ENCODE measurements around the gene ZNF366.

ZNF366 gene

DNA sequence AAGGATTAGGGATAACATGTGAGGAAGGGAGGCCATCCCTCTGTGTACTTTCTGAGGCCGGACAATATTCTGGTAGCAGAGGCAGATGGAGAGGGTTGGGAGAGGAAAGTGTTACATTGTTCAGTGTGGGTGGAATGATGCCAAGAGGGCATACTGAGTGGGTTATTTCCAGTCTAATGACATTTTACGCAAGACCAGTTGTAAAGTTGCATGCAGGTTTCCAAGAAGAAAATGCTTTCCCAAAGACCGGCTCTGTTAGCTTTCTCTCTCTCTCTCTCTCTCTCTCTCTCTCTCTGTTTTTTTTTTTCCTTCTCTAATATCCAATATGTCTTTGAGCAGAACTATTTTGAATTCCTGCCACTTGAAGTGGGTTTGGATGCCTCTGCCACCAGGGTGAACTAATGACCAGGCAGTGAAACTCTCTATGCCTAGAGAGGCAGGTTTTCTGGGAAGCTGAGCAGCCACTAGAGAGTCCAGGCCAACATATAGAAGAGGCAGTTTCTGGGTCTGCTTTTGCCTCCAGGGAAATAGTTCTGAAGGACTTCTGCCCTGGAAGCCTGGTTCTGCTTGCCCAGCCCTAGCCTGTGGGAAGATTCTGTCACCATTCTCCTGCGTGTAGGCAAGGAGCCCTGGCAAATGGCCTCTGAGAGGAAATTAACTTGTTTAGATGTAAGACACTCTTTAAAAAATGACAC lies 24.4 kb upstream of the ZNF366 start:
- no peak overlapping the region for H3K4me3 Mint-ChIP-seq
- H3K36me3 Mint-ChIP-seq, result no peaks in the 10 kb centered on the region
- H3K4me1 Mint-ChIP-seq, result no peaks in the 10 kb centered on the region
- DNase-seq (ENCODE audit: low spot score in 2 of 2) (no peak), ATAC-seq (no peak)
- H3K9me3 Mint-ChIP-seq, result no peaks in the 10 kb centered on the region
- no peak overlapping the region for H3K27ac Mint-ChIP-seq

DNA sequence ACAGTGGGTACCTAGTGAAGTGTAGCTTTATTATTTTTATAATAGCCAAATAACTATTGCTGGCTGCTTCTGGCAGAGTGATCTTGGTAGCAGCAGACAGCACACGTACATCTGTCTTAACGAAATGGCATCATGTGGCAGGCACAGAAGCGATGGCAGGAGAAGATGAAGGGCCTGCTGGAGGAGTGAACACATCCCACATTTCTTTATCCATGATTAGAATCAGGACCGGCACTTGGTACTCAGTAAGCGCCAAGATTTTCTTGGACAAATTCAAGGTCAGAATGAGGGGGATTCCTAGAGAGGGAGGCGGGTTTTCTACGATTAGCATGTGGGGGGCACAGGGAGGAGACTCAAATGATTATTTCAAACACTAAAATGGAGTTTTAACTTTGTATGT lies 23.0 kb upstream of the ZNF366 start:
- Mint-ChIP-seq H3K27ac (no peak overlapping the region), H3K9me3 (no peaks in the 10 kb centered on the region), H3K4me3 (no peak overlapping the region), H3K36me3 (no peaks in the 10 kb centered on the region), H3K4me1 (no peaks in the 10 kb centered on the region)
- DNase-seq (ENCODE audit: low spot score in 2 of 2) (no peak), ATAC-seq (no peak)

DNA sequence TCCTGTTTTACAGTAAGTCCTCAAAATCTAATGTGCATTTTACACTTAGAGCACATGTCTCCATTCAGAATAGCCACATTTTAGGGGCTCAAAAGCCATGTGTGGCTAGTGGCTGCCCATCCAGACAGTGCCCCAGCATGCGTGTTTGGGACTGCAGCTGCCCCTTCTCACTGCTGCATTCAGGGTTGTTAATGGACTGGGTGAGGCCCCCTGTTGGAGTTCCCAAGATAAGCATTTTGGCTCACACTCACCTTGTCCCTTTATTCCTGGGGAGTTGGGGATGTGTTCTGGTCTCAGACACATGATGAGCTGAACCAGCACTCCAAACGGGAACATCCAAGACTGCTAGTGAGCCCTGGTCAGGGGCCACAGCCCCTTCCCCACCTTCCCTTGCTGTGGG lies 22.2 kb upstream of the ZNF366 start:
- Mint-ChIP-seq H3K4me3 (no peak overlapping the region), H3K27ac (no peak overlapping the region), H3K36me3 (no peaks in the 10 kb centered on the region), H3K9me3 (no peaks in the 10 kb centered on the region), H3K4me1 (no peaks in the 10 kb centered on the region)
- ATAC-seq, result no peak
- no peak for DNase-seq (ENCODE audit: low spot score in 2 of 2)

DNA sequence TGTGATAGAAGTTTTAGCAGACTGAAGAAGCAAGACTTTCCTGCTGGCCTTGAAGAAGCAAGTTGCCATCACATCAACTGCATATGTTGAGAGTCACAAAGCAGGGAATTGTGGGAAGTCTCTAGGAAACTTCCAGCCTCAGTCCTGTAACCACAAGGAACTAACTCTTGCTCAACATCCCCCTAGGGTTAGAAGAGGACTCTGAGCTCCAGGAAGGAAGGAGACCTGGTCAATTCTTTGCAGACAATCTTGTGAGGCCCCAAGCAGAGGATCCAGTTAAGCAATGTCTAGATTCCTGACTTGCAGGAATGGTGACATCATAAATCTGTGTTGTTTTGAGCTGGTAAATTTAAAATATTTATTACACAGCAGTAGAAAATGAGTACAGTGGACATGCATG lies 18.6 kb upstream of the ZNF366 start:
- no peak overlapping the region for H3K27ac Mint-ChIP-seq
- H3K4me1 Mint-ChIP-seq, result no peaks in the 10 kb centered on the region
- DNase-seq (ENCODE audit: low spot score in 2 of 2) (no peak), ATAC-seq (no peak)
- no peak overlapping the region for H3K4me3 Mint-ChIP-seq
- H3K36me3 Mint-ChIP-seq, result no peaks in the 10 kb centered on the region
- no peaks in the 10 kb centered on the region for H3K9me3 Mint-ChIP-seq

DNA sequence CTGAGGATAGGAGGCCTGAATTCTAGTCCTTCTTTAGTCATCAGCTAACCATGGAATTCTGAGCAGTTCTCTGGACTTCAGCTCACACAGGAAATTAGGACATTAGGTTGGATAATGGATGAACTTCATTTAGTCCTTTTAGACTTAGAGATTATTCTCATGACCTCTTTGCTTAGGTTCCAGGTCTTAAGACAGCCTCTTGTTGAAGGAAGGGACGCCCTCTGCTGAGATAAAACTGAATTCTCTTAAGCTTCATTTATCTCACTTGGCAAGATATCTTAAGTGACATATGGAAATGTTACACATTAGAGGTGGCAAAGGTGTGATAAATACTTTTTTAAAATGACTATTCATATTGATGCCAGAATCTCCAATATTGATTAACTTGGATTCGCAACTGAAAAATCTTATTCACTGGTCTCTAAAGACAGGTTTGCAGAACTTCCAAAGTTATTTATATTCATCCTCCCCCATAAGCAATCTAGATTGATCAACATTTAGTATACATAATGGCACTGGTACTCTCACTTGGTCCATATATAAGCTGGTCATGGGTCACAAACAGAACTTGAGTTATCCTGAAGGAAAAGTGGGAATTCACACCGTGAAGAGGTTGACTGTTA lies 16.9 kb upstream of the ZNF366 start:
- no peaks in the 10 kb centered on the region for H3K4me1 Mint-ChIP-seq
- no peak for ATAC-seq
- H3K4me3 Mint-ChIP-seq, result no peak overlapping the region
- H3K27ac Mint-ChIP-seq, result no peak overlapping the region
- H3K36me3 Mint-ChIP-seq, result no peaks in the 10 kb centered on the region
- DNase-seq (ENCODE audit: low spot score in 2 of 2), result no peak
- peaks cover 4% of the 10 kb centered on the region for H3K9me3 Mint-ChIP-seq

DNA sequence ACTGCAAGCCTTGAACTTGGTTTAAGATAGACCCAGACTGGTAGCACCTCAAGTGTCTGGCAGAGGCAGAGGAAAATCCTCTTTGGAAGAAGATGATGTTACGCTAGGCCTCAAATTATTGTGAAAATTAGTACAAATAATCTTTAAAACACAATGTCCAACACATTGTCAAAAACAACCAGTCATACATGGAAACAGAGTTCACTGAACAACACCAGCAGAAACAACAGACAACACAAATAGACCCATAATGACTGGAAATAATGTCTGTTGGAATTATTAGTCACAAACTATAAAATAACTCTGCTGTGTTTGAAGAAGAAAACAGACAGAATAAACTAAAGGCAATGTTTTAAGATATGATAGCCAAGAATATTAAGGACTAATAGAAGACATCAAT lies 15.4 kb upstream of the ZNF366 start:
- ATAC-seq, result no peak
- no peak for DNase-seq (ENCODE audit: low spot score in 2 of 2)
- Mint-ChIP-seq H3K27ac (no peak overlapping the region), H3K9me3 (peaks cover 4% of the 10 kb centered on the region), H3K4me3 (no peak overlapping the region), H3K36me3 (no peaks in the 10 kb centered on the region), H3K4me1 (no peaks in the 10 kb centered on the region)

DNA sequence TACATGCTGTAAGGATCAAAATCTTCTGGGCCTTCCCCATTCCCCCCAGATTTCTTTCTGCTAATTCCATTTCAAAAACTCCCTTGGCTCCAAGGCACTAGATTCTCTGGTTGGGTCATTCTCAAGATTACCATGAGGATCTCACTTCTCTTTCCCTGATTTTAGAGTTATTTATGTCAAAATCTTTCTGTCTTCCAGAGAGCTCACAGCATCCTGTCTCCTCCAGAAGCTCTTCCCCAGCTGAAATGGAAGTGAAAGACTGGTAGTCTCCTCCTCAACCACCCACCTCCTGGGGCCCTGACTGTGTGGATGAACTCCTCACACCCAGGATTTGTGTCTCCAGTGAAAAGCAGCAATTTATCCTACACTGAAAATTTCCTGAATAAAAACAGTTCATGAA lies 11.9 kb upstream of the ZNF366 start:
- H3K9me3 Mint-ChIP-seq, result peaks cover 4% of the 10 kb centered on the region

DNA sequence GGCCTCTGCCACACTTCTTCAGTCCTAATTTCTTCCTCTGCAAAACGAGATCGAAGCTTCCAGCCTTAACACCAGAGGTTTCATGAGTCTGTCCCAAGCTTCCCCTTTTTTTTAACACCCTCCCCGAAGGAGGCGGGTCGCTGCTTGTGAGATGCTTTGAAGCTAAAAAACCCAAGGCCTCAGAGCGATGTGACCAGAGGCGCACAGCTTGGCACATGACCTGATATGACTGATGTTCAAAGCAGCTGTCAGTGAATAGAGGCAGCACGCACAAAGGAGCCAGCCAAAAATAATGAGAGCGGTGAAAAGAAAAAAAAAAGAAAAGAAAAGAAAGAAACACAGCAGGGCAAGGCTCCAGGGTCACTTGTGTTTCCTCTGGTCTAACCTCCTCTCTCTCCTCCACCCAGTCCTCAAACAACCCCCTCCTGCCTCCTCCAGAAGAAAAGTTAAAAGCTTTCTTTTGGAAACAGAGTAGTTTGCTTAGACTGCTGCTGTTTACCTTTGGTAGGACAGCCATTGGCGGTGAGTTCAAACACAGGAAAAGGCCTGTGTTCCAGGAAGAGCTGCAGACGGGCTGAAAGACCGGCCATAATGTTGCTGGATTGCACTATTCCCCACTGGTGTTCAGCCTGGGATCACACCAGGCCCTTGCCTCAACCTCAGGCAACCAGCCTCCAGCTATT lies 10.9 kb upstream of the ZNF366 start:
- H3K9me3 Mint-ChIP-seq, result peaks cover 4% of the 10 kb centered on the region
- ATAC-seq, result no peak
- no peak overlapping the region for H3K4me3 Mint-ChIP-seq
- no peaks in the 10 kb centered on the region for H3K4me1 Mint-ChIP-seq
- H3K27ac Mint-ChIP-seq, result no peak overlapping the region
- no peak for DNase-seq (ENCODE audit: low spot score in 2 of 2)
- H3K36me3 Mint-ChIP-seq, result no peaks in the 10 kb centered on the region

More for the DNA sequence above, 11.9 kb upstream of the ZNF366 start:
- DNase-seq (ENCODE audit: low spot score in 2 of 2), result no peak
- Mint-ChIP-seq H3K27ac (no peak overlapping the region), H3K4me1 (no peaks in the 10 kb centered on the region), H3K36me3 (no peaks in the 10 kb centered on the region), H3K4me3 (no peak overlapping the region)
- no peak for ATAC-seq

DNA sequence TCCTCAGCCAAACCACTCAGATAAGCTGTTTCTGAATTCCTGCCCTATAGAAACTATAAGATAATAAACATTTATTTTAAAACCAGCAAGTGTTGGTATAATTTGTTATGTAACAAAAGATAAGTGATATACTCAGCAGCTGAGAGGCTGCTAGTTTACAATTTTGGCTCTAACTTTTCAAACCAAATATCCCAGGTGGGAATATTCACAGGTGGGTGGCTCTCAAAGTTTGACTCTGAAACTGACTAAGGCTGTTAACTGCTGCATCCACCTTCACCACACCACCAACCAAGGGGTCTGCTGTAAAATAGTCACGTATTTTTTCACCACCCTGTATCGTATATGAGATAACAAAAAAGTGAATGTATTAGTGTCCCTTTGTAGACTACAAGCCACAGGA lies 9.7 kb upstream of the ZNF366 start:
- peaks cover 4% of the 10 kb centered on the region for H3K9me3 Mint-ChIP-seq
- no peaks in the 10 kb centered on the region for H3K36me3 Mint-ChIP-seq
- no peaks in the 10 kb centered on the region for H3K4me1 Mint-ChIP-seq
- no peak for ATAC-seq
- no peak overlapping the region for H3K4me3 Mint-ChIP-seq
- no peak overlapping the region for H3K27ac Mint-ChIP-seq
- DNase-seq (ENCODE audit: low spot score in 2 of 2), result no peak

DNA sequence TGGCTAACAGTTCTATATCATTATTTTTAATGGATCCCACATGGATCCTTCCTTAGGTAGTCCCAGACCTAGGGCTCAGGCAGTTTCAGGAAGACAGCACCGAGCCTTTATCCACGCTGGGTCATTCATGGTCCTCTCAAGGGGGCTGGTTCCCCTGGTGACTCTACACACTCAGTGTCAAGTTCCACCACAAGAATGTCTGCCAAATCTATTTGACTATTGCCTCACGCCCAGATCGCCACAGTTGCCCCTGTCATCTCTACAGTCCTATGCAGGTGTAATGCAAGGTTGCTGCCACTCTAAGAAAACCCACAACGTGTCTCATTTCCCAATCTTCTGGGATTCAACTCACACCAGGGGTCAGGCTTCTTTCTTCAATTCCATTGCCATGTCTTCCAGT lies 8.0 kb upstream of the ZNF366 start:
- H3K36me3 Mint-ChIP-seq, result no peaks in the 10 kb centered on the region

DNA sequence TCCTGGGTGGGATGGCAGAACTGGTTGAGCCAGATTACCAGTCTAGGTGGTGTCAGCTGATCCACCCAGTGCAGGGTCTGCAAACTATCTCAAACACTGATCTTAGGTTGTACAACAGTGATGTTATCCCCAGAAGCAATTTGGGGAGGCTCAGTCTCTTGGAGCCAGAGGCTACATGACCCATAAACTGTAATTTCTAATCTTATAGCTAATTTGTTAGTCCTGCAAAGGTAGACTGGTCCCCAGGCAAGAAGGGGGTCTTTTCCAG lies 5.3 kb upstream of the ZNF366 start:
- Mint-ChIP-seq H3K27ac (no peak overlapping the region), H3K4me1 (no peaks in the 10 kb centered on the region), H3K36me3 (no peaks in the 10 kb centered on the region), H3K9me3 (no peaks in the 10 kb centered on the region), H3K4me3 (no peak overlapping the region)
- no peak for ATAC-seq
- no peak for DNase-seq (ENCODE audit: low spot score in 2 of 2)

More for the DNA sequence above, 8.0 kb upstream of the ZNF366 start:
- ATAC-seq (no peak), DNase-seq (ENCODE audit: low spot score in 2 of 2) (no peak)
- H3K4me1 Mint-ChIP-seq, result no peaks in the 10 kb centered on the region
- no peak overlapping the region for H3K4me3 Mint-ChIP-seq
- no peak overlapping the region for H3K27ac Mint-ChIP-seq
- peaks cover 4% of the 10 kb centered on the region for H3K9me3 Mint-ChIP-seq

DNA sequence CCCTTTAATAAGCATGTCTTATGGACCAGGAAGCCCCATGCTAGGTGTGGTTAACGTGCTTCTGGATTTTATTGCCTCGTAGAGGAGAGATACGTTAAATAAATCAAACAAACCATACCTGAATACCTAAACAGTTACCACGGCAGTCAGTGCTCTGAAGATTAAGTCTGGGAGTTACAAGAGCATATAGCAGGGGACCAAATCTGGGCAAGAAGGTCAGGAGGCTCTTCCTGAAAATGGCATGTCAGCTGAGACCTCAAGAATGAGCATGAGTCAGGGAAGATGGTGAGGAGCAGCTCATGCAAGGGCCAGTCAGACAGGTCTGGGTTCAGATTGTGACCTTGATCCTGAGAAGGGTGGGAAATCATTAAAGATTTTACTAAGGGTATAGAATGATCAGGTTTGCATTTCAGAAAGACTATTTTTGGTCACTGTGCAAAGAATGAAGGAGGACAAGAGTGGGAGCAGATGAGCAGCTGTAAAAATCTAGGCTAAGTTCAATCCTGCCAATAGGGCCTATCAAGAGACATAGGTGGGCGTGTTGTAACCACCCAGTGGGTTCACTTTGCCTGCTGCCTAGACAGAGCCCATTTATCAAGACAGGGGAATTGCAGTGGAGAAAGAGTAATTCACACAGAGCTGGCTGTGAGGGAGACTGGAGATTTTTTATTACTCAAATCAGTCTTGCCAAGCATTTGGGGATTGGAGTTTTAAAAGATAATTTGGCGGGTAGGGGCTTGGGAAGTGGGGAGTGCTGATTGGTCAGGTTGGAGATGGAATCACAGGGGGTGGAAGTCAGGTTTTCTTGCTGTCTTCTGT lies 4.8 kb upstream of the ZNF366 start:
- no peak overlapping the region for H3K4me3 Mint-ChIP-seq
- ATAC-seq (no peak), DNase-seq (ENCODE audit: low spot score in 2 of 2) (no peak)
- no peak overlapping the region for H3K27ac Mint-ChIP-seq
- no peaks in the 10 kb centered on the region for H3K9me3 Mint-ChIP-seq
- H3K4me1 Mint-ChIP-seq, result no peaks in the 10 kb centered on the region
- H3K36me3 Mint-ChIP-seq, result no peaks in the 10 kb centered on the region

DNA sequence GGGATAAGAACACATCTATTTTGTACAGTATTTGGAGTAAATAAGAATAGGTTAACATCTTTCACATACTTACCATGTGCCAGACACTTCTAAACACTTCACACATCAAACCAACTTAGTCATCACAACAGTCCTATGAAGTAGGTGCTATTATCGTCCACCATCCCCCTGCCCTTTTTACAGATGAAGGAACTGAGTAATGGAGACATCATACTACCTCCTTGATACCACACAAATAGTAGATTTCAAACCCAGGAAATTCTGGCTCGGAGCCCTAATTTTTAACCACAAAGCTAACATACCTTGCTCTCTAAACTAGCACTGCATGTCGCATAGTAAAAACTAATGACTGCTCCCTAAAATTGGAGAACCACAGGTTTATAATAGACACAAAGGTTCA lies 4.2 kb upstream of the ZNF366 start:
- ATAC-seq (no peak), DNase-seq (ENCODE audit: low spot score in 2 of 2) (no peak)
- no peaks in the 10 kb centered on the region for H3K9me3 Mint-ChIP-seq
- H3K27ac Mint-ChIP-seq, result no peak overlapping the region
- H3K4me3 Mint-ChIP-seq, result no peak overlapping the region
- no peaks in the 10 kb centered on the region for H3K36me3 Mint-ChIP-seq
- no peaks in the 10 kb centered on the region for H3K4me1 Mint-ChIP-seq

DNA sequence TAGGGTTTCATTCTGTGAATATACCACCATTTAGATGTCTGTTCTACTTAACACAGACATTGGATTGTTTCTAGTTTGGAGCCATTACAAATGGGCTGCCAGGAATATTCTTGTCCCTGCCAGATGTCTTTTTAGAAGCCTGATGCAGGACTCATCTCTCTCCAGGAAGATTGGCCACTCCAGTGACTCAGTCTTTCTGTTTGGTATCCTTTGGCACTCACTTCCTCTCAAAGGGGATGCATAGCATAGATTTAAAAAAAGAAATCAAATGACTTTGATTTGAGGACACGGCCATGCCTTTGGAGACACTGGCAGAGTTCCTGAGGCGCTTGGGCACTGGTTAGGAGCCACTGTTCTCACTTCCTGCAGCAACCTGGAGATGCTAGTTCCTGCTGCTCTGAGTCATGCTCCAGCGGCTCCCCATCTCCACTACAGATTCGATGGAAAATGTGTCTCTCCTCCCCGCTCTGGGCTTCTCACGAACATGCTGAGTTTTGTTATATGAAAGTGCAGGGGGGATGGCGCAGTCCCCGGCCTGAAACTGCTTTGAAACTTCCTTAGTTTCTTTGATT lies 3.5 kb upstream of the ZNF366 start:
- no peak overlapping the region for H3K4me3 Mint-ChIP-seq
- ATAC-seq (no peak), DNase-seq (ENCODE audit: low spot score in 2 of 2) (no peak)
- no peak overlapping the region for H3K27ac Mint-ChIP-seq
- no peaks in the 10 kb centered on the region for H3K4me1 Mint-ChIP-seq
- no peaks in the 10 kb centered on the region for H3K36me3 Mint-ChIP-seq
- H3K9me3 Mint-ChIP-seq, result no peaks in the 10 kb centered on the region

DNA sequence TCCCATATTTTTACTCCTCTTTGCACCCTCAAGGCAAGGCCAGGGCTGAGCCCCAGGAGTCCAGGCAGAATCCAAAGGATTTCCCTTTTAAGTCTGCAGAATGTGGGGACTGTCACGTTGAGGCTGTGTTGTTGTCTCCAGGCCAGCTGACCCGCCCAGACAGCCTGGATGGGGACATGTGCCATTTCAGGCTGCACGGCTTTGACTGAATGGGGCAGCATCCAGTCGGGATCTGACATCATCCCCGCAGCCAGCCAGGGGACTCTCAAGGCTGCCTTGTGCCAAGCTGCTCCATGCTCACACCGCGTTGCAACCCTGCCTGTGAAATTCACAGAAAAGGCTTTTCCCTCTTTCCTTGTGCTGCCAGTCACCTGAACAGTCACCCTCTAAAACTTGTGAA lies 2.2 kb upstream of the ZNF366 start:
- Mint-ChIP-seq H3K4me3 (no peak overlapping the region), H3K4me1 (no peaks in the 10 kb centered on the region), H3K9me3 (no peaks in the 10 kb centered on the region), H3K36me3 (no peaks in the 10 kb centered on the region), H3K27ac (no peak overlapping the region)
- no peak for DNase-seq (ENCODE audit: low spot score in 2 of 2)
- ATAC-seq, result peak; percentile 14
